GM13976 (cell line): ENCODE measurements around the gene CHCHD3.
"Not testable (repeated sequence)": the region's sequence is repeated elsewhere in the genome, so short reads cannot be mapped to it uniquely, and the experiment has no call there.

Experiments
- DNase-seq: peaks from one replicate; pipeline ENCODE4 v3.0.0; 2012; ENCODE audit warnings: low spot score
- in situ Hi-C: fragments of 300-500 bp; cut with MboI; formaldehyde crosslinking; loops from one replicate; pipeline ENCODE4 v1.12.0; 2022; ENCODE audit warnings: low sequenced_read_pairs, mixed read lengths, inconsistent platforms; ENCODE audit not compliant: unreplicated experiment
- TF ChIP-seq, protein P1 (sequence below): IDR thresholded peaks from 2 replicates; pipeline ENCODE4 v1.5.1; 2012; ENCODE audit warnings: borderline replicate concordance, mild to moderate bottlenecking; ENCODE audit not compliant: insufficient read depth; ENCODE audit errors: extremely low read depth, missing control alignments, control extremely low read depth

Gene CHCHD3

DNA sequence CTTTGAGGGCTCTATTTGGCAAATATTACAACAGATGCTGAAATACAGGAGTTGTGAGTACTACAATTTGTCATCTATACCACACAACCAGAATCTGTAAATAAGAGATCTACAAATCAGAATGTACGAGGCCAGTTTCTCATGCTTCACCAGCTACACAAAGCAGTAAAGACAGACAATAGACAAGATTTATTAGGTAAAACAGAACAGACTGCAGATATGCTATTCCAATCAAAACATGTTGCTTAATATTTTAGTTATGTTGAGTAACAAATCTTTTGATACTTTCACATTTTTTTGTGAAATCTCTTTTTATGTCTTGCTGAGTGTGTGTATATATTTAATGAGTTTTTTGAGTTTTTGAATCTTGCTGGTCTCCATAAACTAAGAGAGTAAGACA, 109.1 kb downstream of the CHCHD3 start:
- DNase-seq = no peak
- TF ChIP-seq, protein P1, sequence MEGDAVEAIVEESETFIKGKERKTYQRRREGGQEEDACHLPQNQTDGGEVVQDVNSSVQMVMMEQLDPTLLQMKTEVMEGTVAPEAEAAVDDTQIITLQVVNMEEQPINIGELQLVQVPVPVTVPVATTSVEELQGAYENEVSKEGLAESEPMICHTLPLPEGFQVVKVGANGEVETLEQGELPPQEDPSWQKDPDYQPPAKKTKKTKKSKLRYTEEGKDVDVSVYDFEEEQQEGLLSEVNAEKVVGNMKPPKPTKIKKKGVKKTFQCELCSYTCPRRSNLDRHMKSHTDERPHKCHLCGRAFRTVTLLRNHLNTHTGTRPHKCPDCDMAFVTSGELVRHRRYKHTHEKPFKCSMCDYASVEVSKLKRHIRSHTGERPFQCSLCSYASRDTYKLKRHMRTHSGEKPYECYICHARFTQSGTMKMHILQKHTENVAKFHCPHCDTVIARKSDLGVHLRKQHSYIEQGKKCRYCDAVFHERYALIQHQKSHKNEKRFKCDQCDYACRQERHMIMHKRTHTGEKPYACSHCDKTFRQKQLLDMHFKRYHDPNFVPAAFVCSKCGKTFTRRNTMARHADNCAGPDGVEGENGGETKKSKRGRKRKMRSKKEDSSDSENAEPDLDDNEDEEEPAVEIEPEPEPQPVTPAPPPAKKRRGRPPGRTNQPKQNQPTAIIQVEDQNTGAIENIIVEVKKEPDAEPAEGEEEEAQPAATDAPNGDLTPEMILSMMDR = no peak
- in situ Hi-C loops = no loop called here

DNA sequence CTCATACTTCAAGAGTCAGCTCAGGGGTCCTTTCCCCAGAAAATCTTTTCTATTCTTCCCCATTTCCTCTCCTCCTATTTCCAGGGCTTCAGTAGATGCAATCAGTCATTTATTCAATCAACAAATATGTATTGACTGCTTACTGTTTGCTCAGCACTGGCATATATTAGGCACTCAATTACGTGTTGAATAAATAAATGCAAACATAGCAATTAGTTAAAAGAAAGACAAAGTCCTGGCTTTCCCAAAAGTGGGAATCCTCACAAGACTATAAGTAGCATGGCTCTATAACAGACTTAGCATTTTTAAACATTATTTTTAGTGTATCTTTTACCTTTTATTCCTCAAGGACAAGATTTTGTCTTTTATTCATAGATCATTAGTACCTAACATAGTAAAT, 111.6 kb downstream of the CHCHD3 start:
- TF ChIP-seq, protein P1 = no peak
- in situ Hi-C loops = no loop called here
- DNase-seq = no peak

DNA sequence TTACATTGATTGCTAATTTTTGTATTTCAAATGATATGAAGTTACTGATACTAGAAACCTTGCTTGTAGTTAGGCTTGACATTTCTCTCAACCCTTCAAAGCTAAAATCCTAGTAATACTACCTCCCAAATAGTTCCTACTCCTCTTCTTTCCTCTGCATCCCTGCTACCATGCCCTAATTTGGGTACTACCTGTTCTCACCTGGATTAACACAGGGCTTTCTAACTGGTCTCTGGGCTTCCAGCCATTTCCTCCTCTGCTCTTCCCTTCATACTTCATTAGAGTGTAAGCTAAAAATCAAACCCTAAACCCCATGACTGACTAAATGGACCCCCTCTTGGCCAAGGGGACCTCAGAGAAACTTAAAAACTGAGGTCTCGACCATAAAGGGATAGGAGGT, 112.4 kb downstream of the CHCHD3 start:
- TF ChIP-seq, protein P1 = no peak
- in situ Hi-C loops = no loop called here
- DNase-seq = no peak

DNA sequence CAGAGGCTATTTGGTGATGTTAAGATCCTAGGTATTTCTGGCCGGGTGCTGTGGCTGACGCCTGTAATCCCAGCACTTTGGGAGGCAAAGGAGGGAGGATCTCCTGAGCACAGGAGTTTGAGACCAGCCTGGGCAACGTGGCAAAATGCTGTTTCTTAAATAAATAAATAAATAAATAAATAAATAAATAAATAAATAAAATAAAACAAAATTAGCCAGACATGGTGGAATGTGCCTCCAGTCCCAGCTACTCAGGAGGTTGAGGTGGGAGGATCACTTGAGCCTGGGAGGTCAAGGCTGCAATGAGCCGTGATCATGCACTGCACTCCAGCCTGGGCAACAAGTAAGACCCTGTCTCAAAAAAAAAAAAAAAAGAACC, 114.4 kb downstream of the CHCHD3 start:
- DNase-seq, in situ Hi-C loops: not testable (repeated sequence)

DNA sequence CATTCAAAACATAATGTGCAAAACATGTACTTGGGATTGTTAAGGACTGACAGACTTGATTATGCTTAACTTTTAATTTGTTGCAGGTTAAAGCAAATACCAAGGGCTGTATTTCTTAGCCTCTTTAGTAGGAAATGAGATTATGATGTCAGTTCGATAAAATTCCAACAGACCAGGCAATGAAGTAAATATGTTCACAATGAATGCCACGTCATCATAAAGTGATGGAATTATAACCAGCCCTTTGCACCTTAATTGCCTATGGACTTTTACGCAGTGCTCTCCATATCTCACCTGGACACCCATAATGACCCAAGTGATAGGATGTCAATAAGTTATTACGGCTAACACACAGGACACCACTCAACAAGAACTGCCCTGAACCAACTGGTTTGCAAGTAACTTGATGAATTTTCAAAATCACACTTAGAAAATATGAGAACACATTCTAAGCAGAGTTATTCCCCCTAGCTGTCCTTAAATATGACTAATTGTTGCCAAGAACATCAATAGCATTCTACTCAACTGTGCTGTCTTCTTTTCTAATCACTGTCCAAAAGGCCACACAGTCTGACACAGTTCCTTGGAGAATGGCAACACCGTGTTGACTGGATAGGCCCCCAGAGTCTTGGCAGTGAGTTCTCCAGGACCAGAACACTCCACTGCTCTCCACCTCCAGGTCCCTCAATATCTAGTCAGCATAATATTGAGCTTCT, 115.0 kb downstream of the CHCHD3 start:
- in situ Hi-C loops = no loop called here
- TF ChIP-seq, protein P1 = no peak
- no peak for DNase-seq

DNA sequence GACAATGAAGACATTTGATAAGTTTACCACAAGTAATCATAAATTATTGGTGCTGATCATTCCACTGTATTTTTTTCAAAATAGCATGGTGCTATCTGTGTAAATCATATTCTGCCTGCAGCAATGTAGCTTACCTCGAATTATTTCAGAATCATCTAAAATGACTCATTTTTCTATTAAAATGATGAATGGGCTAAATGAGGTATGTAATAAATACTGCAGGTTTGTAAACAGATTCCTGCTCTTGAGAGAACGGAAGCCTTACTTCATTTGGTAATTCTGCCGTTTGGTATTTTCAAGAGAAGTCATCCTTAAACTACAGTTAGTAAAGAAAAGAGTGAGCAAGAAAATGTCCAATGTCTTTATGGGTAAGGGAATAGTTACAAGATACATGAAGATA, 115.9 kb downstream of the CHCHD3 start:
- TF ChIP-seq, protein P1 = no peak
- DNase-seq = no peak
- in situ Hi-C loops = no loop called here

DNA sequence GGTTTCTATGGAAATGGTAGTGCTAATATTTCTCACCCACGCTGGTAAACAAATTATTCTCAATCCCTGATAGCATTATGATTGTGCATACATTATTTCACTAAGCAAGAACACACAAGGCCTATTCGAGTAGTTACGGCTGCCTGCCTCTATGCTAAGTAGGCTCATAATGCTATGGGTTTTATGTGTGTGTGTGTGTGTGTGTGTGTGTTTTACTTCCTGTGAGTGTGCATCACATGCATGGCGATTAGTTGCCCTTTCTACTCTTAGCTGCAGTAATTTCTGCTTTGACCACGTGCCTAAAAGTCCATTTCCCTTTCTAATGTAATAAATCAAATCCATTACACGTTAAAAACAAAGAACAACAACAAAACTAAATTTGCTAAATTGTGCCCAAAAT, 117.0 kb downstream of the CHCHD3 start:
- in situ Hi-C loops = no loop called here
- DNase-seq = no peak
- TF ChIP-seq, protein P1 = no peak
